GM12874 (cell line): ENCODE measurements around the gene AFAP1.

Experiments
- CTCF ChIP-seq: IDR thresholded peaks from 2 replicates; pipeline ENCODE4 v1.5.1; 2011; ENCODE audit warnings: low read depth, mild to moderate bottlenecking, control low read depth, low read length, moderate library complexity; ENCODE audit not compliant: insufficient read depth

Gene AFAP1

GRCh38 chr4:7750523-7750922, 189.1 kb downstream of the AFAP1 start:
- no peak for TF ChIP-seq CTCF

GRCh38 chr4:7747566-7747965, 192.1 kb downstream of the AFAP1 start:
- no peak for TF ChIP-seq CTCF

- TF ChIP-seq CTCF, result no peak
These were observed 192.6 kb downstream of the AFAP1 start for GRCh38 chr4:7747062-7747385.

- TF ChIP-seq CTCF, result no peak
These were observed 193.2 kb downstream of the AFAP1 start for GRCh38 chr4:7746351-7747061.

GRCh38 chr4:7745301-7745885, 194.3 kb downstream of the AFAP1 start:
- no peak for TF ChIP-seq CTCF

GRCh38 chr4:7744142-7744804, 195.4 kb downstream of the AFAP1 start:
- no peak for TF ChIP-seq CTCF

- TF ChIP-seq CTCF, result no peak
These were observed 196.8 kb downstream of the AFAP1 start for GRCh38 chr4:7742807-7743280.
